H9 (cell line): ENCODE results near the gene ZSCAN18. TPM values are rescaled to one million over a fixed set of nuclear protein-coding genes. Genes with fewer than 3 reads are reported as not detected.
"Not testable (repeated sequence)": the region's sequence is repeated elsewhere in the genome, so short reads cannot be mapped to it uniquely, and the experiment has no call there.

Source experiments
- DNase-seq: peaks from one replicate; pipeline ENCODE4 v3.0.0-alpha.2; 2017
- H2AFZ ChIP-seq: one replicate; pipeline ENCODE4 v1.6.1; 2013; ENCODE audit warnings: mild to moderate bottlenecking, low read length, control low read depth, moderate library complexity
- H2AK5ac ChIP-seq: 2 replicates; pipeline ENCODE4 v1.6.1; 2013; ENCODE audit warnings: low read length, control low read depth, mixed read lengths; ENCODE audit not compliant: insufficient read length
- H2BK120ac ChIP-seq: one replicate; pipeline ENCODE4 v1.6.1; 2013; ENCODE audit warnings: low read depth, mild to moderate bottlenecking, low read length, control low read depth, inconsistent platforms; ENCODE audit not compliant: poor library complexity, severe bottlenecking
- H2BK12ac ChIP-seq: 2 replicates; pipeline ENCODE4 v1.6.1; 2013; ENCODE audit warnings: low read length, control low read depth, mixed read lengths, low read depth; ENCODE audit not compliant: insufficient read length
- H2BK15ac ChIP-seq: 2 replicates; pipeline ENCODE4 v1.6.1; 2013; ENCODE audit warnings: low read depth, low read length, control low read depth
- H2BK20ac ChIP-seq: one replicate; pipeline ENCODE4 v1.6.1; 2013; ENCODE audit warnings: low read depth, mild to moderate bottlenecking, low read length, control low read depth, inconsistent platforms; ENCODE audit not compliant: poor library complexity, severe bottlenecking
- H2BK5ac ChIP-seq: 2 replicates; pipeline ENCODE4 v1.6.1; 2013; ENCODE audit warnings: low read length, control low read depth, mixed read lengths; ENCODE audit not compliant: insufficient read length
- H3K14ac ChIP-seq: 2 replicates; pipeline ENCODE4 v1.6.1; 2013; ENCODE audit warnings: low read length, control low read depth; ENCODE audit not compliant: insufficient read depth
- H3K18ac ChIP-seq: 2 replicates; pipeline ENCODE4 v1.6.1; 2013; ENCODE audit warnings: low read depth, mild to moderate bottlenecking, mixed read lengths, low read length, control low read depth; ENCODE audit not compliant: insufficient read length
- H3K23ac ChIP-seq: 2 replicates; pipeline ENCODE4 v1.6.1; 2013; ENCODE audit warnings: low read length, control low read depth, mixed read lengths, low read depth; ENCODE audit not compliant: insufficient read length
- H3K23me2 ChIP-seq: 2 replicates; pipeline ENCODE4 v1.6.1; 2013; ENCODE audit warnings: low read depth, mild to moderate bottlenecking, mixed read lengths, low read length, control low read depth; ENCODE audit not compliant: insufficient read length, poor library complexity, severe bottlenecking
- H3K27ac ChIP-seq: 2 replicates; pipeline ENCODE4 v1.5.1; 2013; ENCODE audit warnings: low read length, control low read depth, mixed read lengths, low read depth; ENCODE audit not compliant: insufficient read length
- H3K27me3 ChIP-seq: 2 replicates; pipeline ENCODE4 v1.6.1; 2013; ENCODE audit warnings: low read length, control low read depth, inconsistent platforms; ENCODE audit not compliant: insufficient read depth
- H3K4ac ChIP-seq: 2 replicates; pipeline ENCODE4 v1.6.1; 2013; ENCODE audit warnings: low read depth, mild to moderate bottlenecking, control low read depth, inconsistent platforms, low read length, moderate library complexity
- H3K4me1 ChIP-seq: 2 replicates; pipeline ENCODE4 v1.6.1; 2013; ENCODE audit warnings: low read length, control low read depth, inconsistent platforms; ENCODE audit not compliant: insufficient read depth
- H3K4me2 ChIP-seq: 2 replicates; pipeline ENCODE4 v1.6.1; 2013; ENCODE audit warnings: low read length, control low read depth, mixed read lengths; ENCODE audit not compliant: insufficient read length, insufficient read depth
- H3K56ac ChIP-seq: 2 replicates; pipeline ENCODE4 v1.6.1; 2013; ENCODE audit warnings: low read depth, mild to moderate bottlenecking, mixed read lengths, low read length, control low read depth; ENCODE audit not compliant: insufficient read length
- H3K79me1 ChIP-seq: 2 replicates; pipeline ENCODE4 v1.6.1; 2013; ENCODE audit warnings: low read depth, mild to moderate bottlenecking, moderate library complexity, low read length, control low read depth, inconsistent platforms; ENCODE audit not compliant: insufficient read depth, poor library complexity, severe bottlenecking
- H3K79me2 ChIP-seq: 2 replicates; pipeline ENCODE4 v1.6.1; 2013; ENCODE audit warnings: low read length, control low read depth, inconsistent platforms; ENCODE audit not compliant: insufficient read depth
- H3K9ac ChIP-seq: 2 replicates; pipeline ENCODE4 v1.6.1; 2013; ENCODE audit warnings: low read length, control low read depth, mixed read lengths; ENCODE audit not compliant: insufficient read length; ENCODE audit errors: extremely low read depth
- H3K9me3 ChIP-seq: one replicate; pipeline ENCODE4 v1.6.1; 2013; ENCODE audit warnings: low read depth, low read length, inconsistent platforms; ENCODE audit not compliant: control insufficient read depth
- H3T11ph ChIP-seq: one replicate; pipeline ENCODE4 v1.6.1; 2013; ENCODE audit warnings: mild to moderate bottlenecking, low read length, control low read depth, inconsistent platforms
- H4K20me1 ChIP-seq: one replicate; pipeline ENCODE4 v1.6.1; 2013; ENCODE audit not compliant: control insufficient read depth, insufficient read length, insufficient read depth
- H4K5ac ChIP-seq: 2 replicates; pipeline ENCODE4 v1.6.1; 2013; ENCODE audit warnings: low read depth, mild to moderate bottlenecking, mixed read lengths, low read length, control low read depth; ENCODE audit not compliant: insufficient read length
- H4K8ac ChIP-seq: replicated peaks from 2 replicates; pipeline ENCODE4 v1.6.1; 2013; ENCODE audit warnings: low read length, control low read depth, mixed read lengths, low read depth; ENCODE audit not compliant: insufficient read length
- H4K91ac ChIP-seq: 2 replicates; pipeline ENCODE4 v1.6.1; 2013; ENCODE audit warnings: low read depth, mild to moderate bottlenecking, moderate library complexity, mixed read lengths, low read length, control low read depth; ENCODE audit not compliant: insufficient read length
- H3K27ac Mint-ChIP-seq, 3 experiments: 2 replicates in 2 of 3; 3 replicates in 1 of 3; pipeline ENCODE4 v1.8.0; 2020 to 2021; ENCODE audit warnings: mixed read lengths in 3 of 3, mild to moderate bottlenecking in 1 of 3, moderate library complexity in 1 of 3
- H3K27me3 Mint-ChIP-seq: 2 replicates; pipeline ENCODE4 v1.8.0; 2021; ENCODE audit warnings: low read depth, mild to moderate bottlenecking, moderate library complexity, mixed read lengths
- H3K36me3 Mint-ChIP-seq, 3 experiments: 2 replicates in 2 of 3; 3 replicates in 1 of 3; pipeline ENCODE4 v1.8.0; 2020 to 2021; ENCODE audit warnings: low read depth in 3 of 3, mixed read lengths in 3 of 3; ENCODE audit not compliant: insufficient read depth in 1 of 3
- H3K4me1 Mint-ChIP-seq, 2 experiments: 2 replicates each; pipeline ENCODE4 v1.8.0; 2020; ENCODE audit warnings: mixed read lengths in 2 of 2
- H3K4me3 Mint-ChIP-seq, 2 experiments: 2 replicates in 1 of 2; 3 replicates in 1 of 2; pipeline ENCODE4 v1.8.0; 2020 to 2021; ENCODE audit warnings: mild to moderate bottlenecking in 2 of 2, mixed read lengths in 2 of 2, moderate library complexity in 1 of 2
- H3K9me3 Mint-ChIP-seq, 2 experiments: 2 replicates in 1 of 2; 3 replicates in 1 of 2; pipeline ENCODE4 v1.8.0; 2020; ENCODE audit warnings: mild to moderate bottlenecking in 2 of 2, mixed read lengths in 2 of 2, moderate library complexity in 1 of 2
- CTCF ChIP-seq: fragments of 200-600 bp; sonication (generic); conservative IDR thresholded peaks from 3 replicates; pipeline ENCODE4 v1.8.0; 2021; ENCODE audit warnings: antibody characterized with exemption, mild to moderate bottlenecking
- WGBS: extraction: QIAGEN DNeasy Blood & Tissue Kit; methylation state at CpG from one replicate; pipeline ENCODE4 v1.1.7; 2013; ENCODE audit warnings: missing lambda C conversion rate, low lambda C conversion rate, mixed read lengths; ENCODE audit not compliant: insufficient read length; ENCODE audit errors: extremely low coverage; 5-methylcytosine and 5-hydroxymethylcytosine counted together
- long read RNA-seq: library from polyadenylated mRNA; unstranded; transcript quantifications from one replicate; pipeline ENCODE4 v2.0.0, GENCODE V29; 2020
- total RNA-seq: library from RNA; stranded (reverse); gene quantifications from 2 replicates; pipeline ENCODE4 v1.2.1, GENCODE V29; 2021

The ZSCAN18 gene, protein sequence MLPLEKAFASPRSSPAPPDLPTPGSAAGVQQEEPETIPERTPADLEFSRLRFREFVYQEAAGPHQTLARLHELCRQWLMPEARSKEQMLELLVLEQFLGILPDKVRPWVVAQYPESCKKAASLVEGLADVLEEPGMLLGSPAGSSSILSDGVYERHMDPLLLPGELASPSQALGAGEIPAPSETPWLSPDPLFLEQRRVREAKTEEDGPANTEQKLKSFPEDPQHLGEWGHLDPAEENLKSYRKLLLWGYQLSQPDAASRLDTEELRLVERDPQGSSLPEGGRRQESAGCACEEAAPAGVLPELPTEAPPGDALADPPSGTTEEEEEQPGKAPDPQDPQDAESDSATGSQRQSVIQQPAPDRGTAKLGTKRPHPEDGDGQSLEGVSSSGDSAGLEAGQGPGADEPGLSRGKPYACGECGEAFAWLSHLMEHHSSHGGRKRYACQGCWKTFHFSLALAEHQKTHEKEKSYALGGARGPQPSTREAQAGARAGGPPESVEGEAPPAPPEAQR
- 35.4 and 40.1 TPM in 2 replicates for total RNA-seq
- long read RNA-seq, partial matches to known transcripts: 7 of 11 reads
- long read RNA-seq, other reads (novel, unspliced or antisense): 1 of 11 reads

DNA sequence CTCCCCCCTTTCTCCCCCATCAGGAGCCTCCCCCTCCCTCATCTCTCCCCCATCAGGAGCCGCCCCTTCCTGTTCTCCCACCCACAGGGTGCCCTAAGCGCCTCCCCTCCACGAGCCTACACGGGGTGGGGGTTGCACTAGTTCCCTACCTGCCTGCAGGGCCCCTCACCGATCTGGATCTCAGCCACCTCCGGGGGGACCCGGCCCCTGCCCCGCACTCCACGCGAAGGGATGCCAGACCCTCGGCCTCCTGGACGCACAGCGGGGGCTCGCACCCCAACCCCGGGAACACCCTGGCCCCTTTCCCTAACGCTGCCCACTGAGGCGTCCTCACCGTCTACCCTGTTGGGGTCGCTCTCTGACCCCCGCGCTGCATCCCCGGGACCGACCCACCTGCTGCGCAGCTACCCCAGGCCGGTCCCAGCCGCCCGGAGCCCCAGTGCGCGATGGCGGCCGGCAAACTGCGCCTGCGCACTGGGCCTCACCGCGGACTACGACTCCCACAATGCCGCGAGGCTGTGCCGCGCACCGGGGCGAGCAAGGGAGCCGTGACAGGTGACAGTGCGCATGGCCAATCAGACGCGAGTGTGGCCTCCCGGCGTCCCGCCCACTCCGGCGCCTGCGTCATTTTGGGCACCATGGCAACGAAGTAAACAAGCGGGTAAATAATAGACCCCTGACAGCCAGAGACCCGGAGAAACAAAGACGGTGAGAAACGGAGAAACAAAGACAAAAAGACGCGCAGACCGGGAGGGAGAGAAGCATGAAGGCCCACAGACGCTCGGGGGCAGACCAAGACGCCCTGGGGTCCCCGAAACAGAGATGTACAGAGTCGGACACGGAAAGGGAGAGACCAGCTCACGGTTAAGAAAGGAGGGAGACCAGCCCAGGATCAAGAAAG, at the start of gene ZSCAN18:
Gene ZSCAN18 (minus strand): TSS at position 451 of the 901 bp plus-strand sequence. CDS start 7,964 bp downstream, outside the sequence.
- Histone ChIP-seq H3K9ac (peak within 1 kb of the TSS; percentile 91), H3K4me2 (peak within 1 kb of the TSS; percentile 53), H3K56ac (peak within 1 kb of the TSS; percentile 63), H2BK5ac (peak within 1 kb of the TSS; percentile 92), H3K79me2 (no peaks in the 10 kb centered on the region), H2BK15ac (0 out of 2 replicates have a peak within 1 kb of the TSS, but pooled peaks have one; percentile 49), H2AK5ac (peak within 1 kb of the TSS; percentile 76), H3K23ac (no peak within 1 kb of the TSS), H3T11ph (peak within 1 kb of the TSS; percentile 100), H2BK12ac (peak within 1 kb of the TSS; percentile 100), H3K79me1 (peaks cover 9% of the 10 kb centered on the region), H3K9me3 (peaks cover 8% of the 10 kb centered on the region), H3K27ac (peak within 1 kb of the TSS; percentile 55), H4K91ac (peak within 1 kb of the TSS; percentile 100), H2AFZ (no peak within 1 kb of the TSS), H3K4ac (peak within 1 kb of the TSS; percentile 100), H4K8ac (peak within 1 kb of the TSS; percentile 41), H3K23me2 (peaks cover 10% of the 10 kb centered on the region), H3K27me3 (no peaks in the 10 kb centered on the region), H3K14ac (peak within 1 kb of the TSS; percentile 100), H4K20me1 (no peaks in the 10 kb centered on the region), H4K5ac (peak within 1 kb of the TSS; percentile 99), H2BK20ac (peak within 1 kb of the TSS; percentile 100), H3K18ac (peak within 1 kb of the TSS; percentile 100), H3K4me1 (peaks cover 6% of the 10 kb centered on the region; the same call in 1 of the 2 replicates), H2BK120ac (peak within 1 kb of the TSS; percentile 100)
- Mint-ChIP-seq H3K4me3 (peak within 1 kb of the TSS; percentile 78 to 87), H3K4me1 (peaks cover 10 to 14% of the 10 kb centered on the region in 2 experiments), H3K9me3 (peaks cover 30 to 45% of the 10 kb centered on the region in 2 experiments), H3K36me3 (peaks cover 9 to 27% (median 26%) of the 10 kb centered on the region in 3 experiments; a peak in 6 of 7 replicates), H3K27me3 (no peaks in the 10 kb centered on the region; the same call in 1 of the 2 replicates), H3K27ac (peak within 1 kb of the TSS; percentile 99 to 100 (median 99))
- peak; percentile 99 for DNase-seq
- TF ChIP-seq CTCF: no peak
- WGBS: no CpG with 5 or more reads among the region's 67 CpGs

GRCh38 chr19:58147475-58147874, 49.4 kb upstream of the ZSCAN18 start:
- not testable (repeated sequence) for H2BK5ac ChIP-seq, H4K8ac ChIP-seq, H3K14ac ChIP-seq, H2AFZ ChIP-seq, H3K23me2 ChIP-seq, DNase-seq, H3K27ac ChIP-seq, H3T11ph ChIP-seq, H3K23ac ChIP-seq, H2BK120ac ChIP-seq, H3K4me1 Mint-ChIP-seq, H3K27me3 ChIP-seq, H3K27me3 Mint-ChIP-seq, H2BK20ac ChIP-seq, H3K79me1 ChIP-seq, H2AK5ac ChIP-seq, H3K18ac ChIP-seq, H4K20me1 ChIP-seq, H4K5ac ChIP-seq, H3K27ac Mint-ChIP-seq, H2BK15ac ChIP-seq, H3K56ac ChIP-seq, H3K4me1 ChIP-seq, H3K79me2 ChIP-seq, H2BK12ac ChIP-seq, H3K4ac ChIP-seq, H4K91ac ChIP-seq, H3K4me3 Mint-ChIP-seq, H3K4me2 ChIP-seq, H3K9ac ChIP-seq
- H3K36me3 Mint-ChIP-seq: peaks cover 33 to 51% (median 40%) of the 10 kb centered on the region in 3 experiments
- H3K9me3 ChIP-seq: peaks cover 19% of the 10 kb centered on the region
- whole genome bisulfite sequencing: no CpG with 5 or more reads among the region's 28 CpGs
- H3K9me3 Mint-ChIP-seq: peaks cover 54 to 57% of the 10 kb centered on the region in 2 experiments
